GM19324 (cell line): Measurements from ENCODE around the gene KIAA1217.

Source experiments
- ATAC-seq: cut with Tn5 transposase; IDR thresholded peaks from one replicate; pipeline ENCODE4 v1.9.1; 2021; ENCODE audit warnings: mild to moderate bottlenecking, moderate library complexity; ENCODE audit not compliant: unreplicated experiment, low FRiP score

Gene KIAA1217

DNA sequence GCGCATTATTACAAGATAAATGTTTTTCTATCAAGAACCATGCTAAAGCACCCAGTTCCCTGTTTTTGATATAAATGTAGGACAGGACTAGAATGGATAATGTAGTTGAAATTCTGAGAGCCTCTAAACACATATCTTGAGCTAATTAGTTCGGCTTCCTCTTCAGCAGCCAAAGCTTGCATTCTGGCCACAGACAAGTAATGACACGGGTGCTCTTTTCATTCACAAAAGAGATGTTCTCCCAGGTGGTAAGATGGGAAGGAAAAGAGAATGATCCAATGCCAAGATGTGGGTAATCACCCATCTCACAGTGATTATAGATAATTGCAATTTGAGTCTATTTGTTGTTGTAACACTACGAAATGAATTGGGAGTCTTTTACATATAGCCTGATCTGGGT is 246.5 kb downstream of the KIAA1217 start:
- no peak for ATAC-seq

DNA sequence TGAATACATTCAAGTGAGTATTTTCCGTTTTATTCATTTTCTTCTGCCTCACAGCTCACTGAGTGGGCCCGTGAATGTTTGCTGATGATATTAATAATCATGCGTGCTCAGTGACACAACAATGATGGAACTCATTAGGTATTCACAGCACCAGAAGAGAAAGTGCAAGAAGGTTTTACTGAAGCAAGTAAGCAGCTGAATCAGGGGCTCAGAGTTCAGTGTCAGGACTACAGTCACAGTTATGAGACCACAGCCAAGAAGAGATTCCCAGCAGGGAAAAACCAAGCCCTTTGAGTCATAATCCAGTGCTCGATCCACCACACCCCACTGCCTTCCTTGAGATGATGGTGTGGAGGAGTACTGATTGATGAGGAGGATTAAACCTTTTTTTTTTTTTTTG is 247.4 kb downstream of the KIAA1217 start:
- ATAC-seq = no peak

- no peak for ATAC-seq
These were observed 248.9 kb downstream of the KIAA1217 start for GRCh38 chr10:24457661-24458318.

- no peak for ATAC-seq
These were observed 250.9 kb downstream of the KIAA1217 start for GRCh38 chr10:24459836-24460235.

- ATAC-seq = no peak
These were observed 253.4 kb downstream of the KIAA1217 start for GRCh38 chr10:24462291-24462813.

- ATAC-seq = no peak
These were observed 254.1 kb downstream of the KIAA1217 start for GRCh38 chr10:24462889-24463552.

DNA sequence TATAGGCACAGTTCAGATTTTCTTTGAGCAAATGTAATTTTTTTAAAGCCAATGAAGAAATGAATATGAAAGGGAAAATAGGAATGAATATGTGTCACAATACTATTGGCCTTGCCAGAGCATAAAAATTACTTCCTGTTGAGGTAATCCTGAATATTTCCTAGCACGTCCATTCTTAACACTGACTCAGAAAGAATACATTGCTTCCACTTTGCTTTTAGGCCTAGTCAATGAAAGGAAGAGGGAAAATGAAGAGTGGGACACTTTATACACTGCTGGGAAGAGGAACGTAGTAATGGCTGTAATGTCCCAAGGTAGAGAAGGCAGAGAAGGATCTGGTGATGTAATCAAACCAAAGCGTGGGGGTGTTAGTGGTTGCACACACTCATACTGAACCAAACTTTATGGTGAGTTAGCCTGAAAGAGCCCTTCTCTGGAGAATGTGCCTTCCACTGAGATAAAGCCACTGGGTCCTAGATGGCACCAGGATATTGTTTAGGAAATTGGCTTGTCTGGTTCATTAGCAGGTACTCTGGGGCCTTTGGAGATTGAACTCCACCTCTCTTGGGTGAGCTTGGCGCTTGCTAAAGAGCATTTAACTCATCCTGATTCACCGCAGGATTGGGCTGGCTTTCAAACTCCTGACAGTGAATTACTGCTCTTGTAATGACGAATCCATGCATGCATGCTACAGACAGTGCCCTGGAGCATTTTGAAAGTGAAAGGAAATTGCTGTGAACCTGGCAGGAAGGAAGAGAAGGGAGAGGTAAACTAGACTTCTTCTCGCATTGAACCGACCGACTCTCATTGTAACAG is 254.9 kb downstream of the KIAA1217 start:
- ATAC-seq = peak; percentile 45

GRCh38 chr10:24465124-24465874 is 256.4 kb downstream of the KIAA1217 start:
- ATAC-seq = no peak

- peak; percentile 67 for ATAC-seq
These were observed 257.2 kb downstream of the KIAA1217 start for GRCh38 chr10:24465891-24466818.

GRCh38 chr10:24467136-24467535 is 258.2 kb downstream of the KIAA1217 start:
- ATAC-seq = no peak

DNA sequence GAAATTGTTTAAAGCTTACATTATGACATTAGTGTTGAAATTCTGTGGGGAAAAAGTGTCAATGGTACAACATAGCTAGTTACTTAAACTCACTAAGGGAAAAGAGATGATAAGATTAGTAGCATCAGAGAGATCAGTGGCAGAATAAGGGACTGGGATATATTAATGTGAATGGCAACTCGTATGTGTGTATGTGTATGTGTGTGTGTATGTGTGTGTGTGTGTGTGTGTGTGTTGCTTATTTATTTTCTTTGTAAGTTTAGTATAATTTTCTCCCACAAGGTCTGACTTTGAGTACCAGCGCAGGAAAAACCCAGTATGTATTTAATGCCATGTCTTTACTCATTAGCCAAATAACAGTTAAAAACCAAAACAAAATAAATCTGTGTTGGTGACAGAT is 258.7 kb downstream of the KIAA1217 start:
- no peak for ATAC-seq

GRCh38 chr10:24468281-24468751 is 259.4 kb downstream of the KIAA1217 start:
- ATAC-seq = no peak

GRCh38 chr10:24469993-24470392 is 261.1 kb downstream of the KIAA1217 start:
- ATAC-seq = no peak

DNA sequence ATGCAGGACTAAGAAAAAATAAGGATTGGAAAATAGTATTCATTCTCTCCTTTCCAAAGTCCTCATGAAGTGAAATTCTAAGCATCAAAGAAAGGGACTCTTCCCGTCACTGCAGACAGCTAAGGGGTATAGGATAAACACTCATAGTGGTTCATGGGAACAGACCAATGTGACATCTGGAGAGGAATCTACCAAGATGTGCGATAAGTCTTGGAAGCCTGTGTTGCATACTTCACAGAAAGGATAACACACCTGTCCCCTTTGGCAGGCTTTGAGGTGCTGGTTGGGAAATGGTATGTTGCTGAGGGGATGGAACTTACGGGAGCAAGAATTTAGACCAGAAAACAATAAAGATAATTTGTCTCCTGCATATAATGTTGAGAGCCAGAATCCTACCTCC is 266.7 kb downstream of the KIAA1217 start:
- ATAC-seq = no peak

DNA sequence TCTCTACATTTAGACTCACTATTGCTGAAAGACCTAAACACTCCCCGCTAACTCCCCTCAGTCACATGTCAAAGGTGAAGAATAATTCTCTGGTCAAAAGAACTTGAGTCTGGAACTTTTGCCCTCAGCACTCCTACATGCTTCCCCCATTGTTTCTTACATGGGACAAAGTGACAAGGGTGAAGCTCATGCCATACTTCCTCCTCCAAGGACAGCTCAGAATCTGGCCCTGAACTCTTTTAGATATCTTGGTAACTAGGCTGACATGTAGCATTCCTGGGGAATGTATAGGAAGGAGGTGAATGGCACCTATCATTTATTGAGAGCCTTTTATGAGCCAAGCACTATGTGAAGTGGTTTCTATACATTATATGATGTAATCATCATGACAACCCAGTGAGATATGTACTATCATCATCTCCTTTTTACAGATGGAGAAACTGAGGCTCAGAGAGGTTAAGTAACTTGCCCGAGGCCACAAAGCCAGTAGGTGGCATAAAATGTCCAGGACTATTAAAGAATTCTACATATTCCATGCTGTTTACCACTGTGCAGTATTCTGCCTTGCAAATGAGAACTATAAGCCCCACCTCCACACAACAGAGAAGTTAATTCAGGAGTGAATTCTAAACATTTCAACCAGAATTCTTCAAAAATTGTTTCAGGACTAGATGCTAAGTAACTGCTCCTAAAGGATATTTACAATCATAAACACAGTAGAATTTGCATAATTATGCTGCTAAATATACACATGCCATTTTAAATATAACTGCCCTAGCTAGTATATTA is 268.2 kb downstream of the KIAA1217 start:
- ATAC-seq = no peak

DNA sequence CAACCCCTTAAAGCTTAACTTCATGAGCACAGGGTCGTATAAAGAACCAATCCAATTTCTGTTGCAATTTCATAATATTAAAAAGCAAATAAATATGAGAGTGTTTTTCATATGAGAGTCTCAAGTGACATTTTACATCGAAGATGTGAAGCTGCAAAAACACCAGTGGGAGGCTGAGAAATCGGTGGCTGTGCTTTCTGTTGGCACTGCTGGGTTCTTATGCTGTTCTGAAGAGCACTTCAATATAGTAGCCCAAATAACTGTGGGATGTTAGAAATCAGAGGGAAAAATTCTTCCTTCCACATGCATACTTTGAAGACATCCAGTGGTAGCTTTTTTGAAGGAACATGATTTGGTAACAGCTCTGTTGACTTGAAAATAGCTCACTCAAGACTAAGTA is 269.0 kb downstream of the KIAA1217 start:
- no peak for ATAC-seq

GRCh38 chr10:24479806-24480205 is 270.9 kb downstream of the KIAA1217 start:
- ATAC-seq = no peak

GRCh38 chr10:24480447-24480846 is 271.5 kb downstream of the KIAA1217 start:
- no peak for ATAC-seq

DNA sequence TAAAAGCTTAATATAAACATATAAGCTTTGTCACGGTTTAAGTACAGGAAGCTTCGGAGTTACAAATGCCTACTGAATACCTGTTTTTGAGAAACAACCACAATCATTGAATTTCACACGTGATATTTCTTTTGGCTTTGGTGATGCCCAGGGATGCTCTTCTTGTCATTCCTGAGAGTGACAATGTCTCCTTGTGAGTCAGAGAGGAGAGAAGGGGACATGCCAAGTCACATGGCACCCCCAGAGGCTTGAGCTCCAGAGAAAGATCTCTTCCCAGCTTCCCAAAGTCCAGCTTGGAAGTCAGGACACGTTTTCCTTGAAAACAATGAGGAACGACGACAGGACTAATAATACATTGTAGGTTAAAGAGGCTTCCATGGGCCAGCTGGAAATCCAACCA is 272.3 kb downstream of the KIAA1217 start:
- no peak for ATAC-seq
